ENCODE data around the gene HIGD1A. TPM values are rescaled to one million over a fixed set of nuclear protein-coding genes. Genes with fewer than 3 reads are reported as not detected.

Gene HIGD1A
- total and polyA plus RNA-seq, 4 donors: 76.1 to 148 (median 86.1) TPM

GRCh38 chr3:42752441-42752840, 51.8 kb downstream of the HIGD1A start:
- no peaks in the 10 kb centered on the region for H3K27me3 ChIP-seq (ENCODE audit: control insufficient read depth in 3 of 3, insufficient read depth in 3 of 3, low read length in 2 of 3)
- TF ChIP-seq CTCF (IDR thresholded peaks at IDR 0.05; ENCODE audit: control extremely low read depth, extremely low read depth): no peak
- no peaks in the 10 kb centered on the region for H3K9me3 ChIP-seq (ENCODE audit: control insufficient read depth in 4 of 4, insufficient read depth in 3 of 4, low read length in 3 of 4)
- no peaks in the 10 kb centered on the region for H3K36me3 ChIP-seq (ENCODE audit: control insufficient read depth in 4 of 4, insufficient read depth in 4 of 4, low read length in 4 of 4)
- DNase-seq (no peak), ATAC-seq (ENCODE audit: insufficient read depth, low FRiP score) (no peak)
- H3K4me1 ChIP-seq (ENCODE audit: control insufficient read depth in 5 of 5, insufficient read depth in 5 of 5, low read length in 5 of 5): peaks cover 0 to under 1% (median 0%) of the 10 kb centered on the region in 5 donors
- WGBS, 2 donors: 97% methylated on average over 9 of the region's 9 CpGs
- no peak overlapping the region for H3K9ac ChIP-seq (ENCODE audit: insufficient read depth in 1 of 2, low read length in 2 of 2)
- H3K4me3 ChIP-seq: no peak overlapping the region
- no peak overlapping the region for H3K27ac ChIP-seq (ENCODE audit: low read depth in 1 of 2, low read length in 1 of 2)

GRCh38 chr3:42751609-42752008, 52.7 kb downstream of the HIGD1A start:
- H3K4me3 ChIP-seq: no peak overlapping the region
- H3K27me3 ChIP-seq (ENCODE audit: control insufficient read depth in 3 of 3, insufficient read depth in 3 of 3, low read length in 2 of 3): no peaks in the 10 kb centered on the region
- DNase-seq (peak in 2 of 3 donors; percentile 39 to 48), ATAC-seq (ENCODE audit: insufficient read depth, low FRiP score) (no peak)
- H3K9me3 ChIP-seq (ENCODE audit: control insufficient read depth in 4 of 4, insufficient read depth in 3 of 4, low read length in 3 of 4): no peaks in the 10 kb centered on the region
- H3K36me3 ChIP-seq (ENCODE audit: control insufficient read depth in 4 of 4, insufficient read depth in 4 of 4, low read length in 4 of 4): no peaks in the 10 kb centered on the region
- WGBS, 2 donors: 61 to 72% methylated on average over 9 of the region's 9 CpGs
- TF ChIP-seq CTCF (IDR thresholded peaks at IDR 0.05; ENCODE audit: control extremely low read depth, extremely low read depth): no peak
- peaks cover 0 to 8% (median 4%) of the 10 kb centered on the region in 5 donors for H3K4me1 ChIP-seq (ENCODE audit: control insufficient read depth in 5 of 5, insufficient read depth in 5 of 5, low read length in 5 of 5)
- no peak overlapping the region for H3K9ac ChIP-seq (ENCODE audit: insufficient read depth in 1 of 2, low read length in 2 of 2)
- H3K27ac ChIP-seq (ENCODE audit: low read depth in 1 of 2, low read length in 1 of 2): no peak overlapping the region

- Histone ChIP-seq H3K4me3 (no peak overlapping the region), H3K4me1 (ENCODE audit: control insufficient read depth in 5 of 5, insufficient read depth in 5 of 5, low read length in 5 of 5) (peaks cover 0 to 15% (median 9%) of the 10 kb centered on the region in 5 donors), H3K27ac (ENCODE audit: low read depth in 1 of 2, low read length in 1 of 2) (no peak overlapping the region), H3K36me3 (ENCODE audit: control insufficient read depth in 4 of 4, insufficient read depth in 4 of 4, low read length in 4 of 4) (no peaks in the 10 kb centered on the region), H3K27me3 (ENCODE audit: control insufficient read depth in 3 of 3, insufficient read depth in 3 of 3, low read length in 2 of 3) (no peaks in the 10 kb centered on the region), H3K9ac (ENCODE audit: insufficient read depth in 1 of 2, low read length in 2 of 2) (no peak overlapping the region), H3K9me3 (ENCODE audit: control insufficient read depth in 4 of 4, insufficient read depth in 3 of 4, low read length in 3 of 4) (no peaks in the 10 kb centered on the region)
- no peak for ATAC-seq (ENCODE audit: insufficient read depth, low FRiP score)
- TF ChIP-seq CTCF (IDR thresholded peaks at IDR 0.05; ENCODE audit: control extremely low read depth, extremely low read depth): no peak
- WGBS, 2 donors: 93 to 94% methylated on average over 7 of the region's 7 CpGs
- no peak for DNase-seq
Measured at GRCh38 chr3:42750834-42751233, 53.5 kb downstream of the HIGD1A start.

- H3K9me3 ChIP-seq (ENCODE audit: control insufficient read depth in 4 of 4, insufficient read depth in 3 of 4, low read length in 3 of 4): no peaks in the 10 kb centered on the region
- DNase-seq (peak; percentile 40 to 56 (median 42)), ATAC-seq (ENCODE audit: insufficient read depth, low FRiP score) (no peak)
- no peak overlapping the region for H3K27ac ChIP-seq (ENCODE audit: low read depth in 1 of 2, low read length in 1 of 2)
- TF ChIP-seq CTCF (IDR thresholded peaks at IDR 0.05; ENCODE audit: control extremely low read depth, extremely low read depth): peak; percentile 4
- no peaks in the 10 kb centered on the region for H3K36me3 ChIP-seq (ENCODE audit: control insufficient read depth in 4 of 4, insufficient read depth in 4 of 4, low read length in 4 of 4)
- 67 to 74% methylated on average over 10 of the region's 10 CpGs for WGBS, 2 donors
- peaks cover 0 to 21% (median 10%) of the 10 kb centered on the region in 5 donors for H3K4me1 ChIP-seq (ENCODE audit: control insufficient read depth in 5 of 5, insufficient read depth in 5 of 5, low read length in 5 of 5)
- H3K9ac ChIP-seq (ENCODE audit: insufficient read depth in 1 of 2, low read length in 2 of 2): no peak overlapping the region
- no peaks in the 10 kb centered on the region for H3K27me3 ChIP-seq (ENCODE audit: control insufficient read depth in 3 of 3, insufficient read depth in 3 of 3, low read length in 2 of 3)
- H3K4me3 ChIP-seq: no peak overlapping the region
Measured at GRCh38 chr3:42749753-42750231, 54.5 kb downstream of the HIGD1A start.
